SW 1271 (cell line): ENCODE measurements around the gene SPAG16.

Source experiments
- DNase-seq, 2 experiments: peaks; one replicate each; lab custom pipeline; 2025; lab: John Stamatoyannopoulos, UW

The SPAG16 gene

GRCh38 chr2:214174563-214174962 is 890.3 kb downstream of the SPAG16 start:
- no peak for DNase-seq

DNA sequence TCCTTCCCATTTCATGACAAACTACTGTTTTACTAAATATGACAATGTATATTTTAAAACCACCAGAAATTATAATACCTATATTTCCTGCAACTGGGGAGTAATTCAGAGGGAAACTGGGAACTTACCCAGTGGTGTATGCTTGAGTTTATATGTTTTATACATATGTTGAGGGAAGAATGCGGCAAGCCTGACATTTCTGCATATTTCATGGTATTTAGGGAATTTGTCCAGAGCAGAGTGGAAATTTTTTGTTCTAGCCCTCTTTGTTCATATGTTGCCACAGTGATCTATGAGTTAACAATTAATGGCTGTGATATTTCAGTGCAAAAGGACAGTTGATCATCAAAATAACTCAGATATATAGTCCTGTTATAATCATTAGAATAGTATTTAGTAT is 895.8 kb downstream of the SPAG16 start:
- no peak for DNase-seq

DNA sequence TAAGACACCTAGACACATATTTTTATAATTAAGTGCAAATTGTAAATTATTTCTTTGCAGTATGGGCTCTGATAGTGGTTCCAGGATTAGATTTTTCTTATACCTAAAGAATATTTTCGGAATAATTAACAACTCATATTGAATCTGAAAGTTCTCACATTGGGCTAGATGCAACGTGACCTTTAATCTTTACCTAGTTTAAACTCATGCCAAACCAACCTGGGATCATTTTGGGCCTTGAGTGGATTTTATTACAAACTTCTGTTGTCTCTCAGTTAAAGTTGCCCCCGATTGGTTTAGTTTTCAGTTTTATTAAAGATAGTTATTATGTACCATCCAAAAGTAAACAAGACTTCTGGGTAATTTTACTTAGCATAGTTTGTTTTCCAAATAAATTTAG is 896.4 kb downstream of the SPAG16 start:
- no peak for DNase-seq

DNA sequence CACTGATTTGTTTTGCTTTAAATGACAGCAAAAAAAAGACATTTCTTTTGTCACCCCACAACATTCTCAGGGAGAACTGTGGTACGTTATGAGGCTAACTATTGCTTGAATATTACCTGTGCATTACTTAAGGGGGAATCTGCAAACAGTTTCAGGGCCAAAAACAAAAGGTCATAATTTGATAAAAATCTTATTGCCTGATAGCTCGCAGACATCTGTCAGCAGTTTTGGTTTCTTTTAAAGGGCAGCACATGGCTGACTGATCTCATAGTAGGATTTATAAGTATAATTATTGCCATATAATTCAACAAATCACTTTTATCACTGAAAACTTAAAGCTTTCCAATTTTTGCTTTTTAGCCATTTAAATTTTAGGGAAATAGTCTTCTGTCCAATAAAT is 900.2 kb downstream of the SPAG16 start:
- DNase-seq = no peak

DNA sequence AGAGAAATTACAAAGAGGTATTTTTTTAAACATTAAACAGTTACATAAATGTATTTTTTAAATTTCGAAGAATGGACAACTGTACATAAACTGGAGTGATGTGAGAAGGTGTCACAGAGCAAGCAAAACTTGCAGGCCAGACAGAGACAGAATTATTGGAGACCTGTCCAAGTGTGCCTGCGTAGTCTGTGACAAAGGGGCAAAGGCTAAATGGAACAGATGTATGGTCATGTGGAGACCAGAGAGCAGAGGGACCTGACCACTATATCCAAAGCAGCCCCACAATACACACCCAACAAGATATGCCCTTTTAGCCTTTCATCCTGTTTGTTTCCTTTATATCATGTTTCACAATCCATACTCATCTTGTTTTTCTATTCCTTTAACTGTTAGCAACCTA is 901.3 kb downstream of the SPAG16 start:
- DNase-seq = no peak

GRCh38 chr2:214192711-214193110 is 908.4 kb downstream of the SPAG16 start:
- no peak for DNase-seq

DNA sequence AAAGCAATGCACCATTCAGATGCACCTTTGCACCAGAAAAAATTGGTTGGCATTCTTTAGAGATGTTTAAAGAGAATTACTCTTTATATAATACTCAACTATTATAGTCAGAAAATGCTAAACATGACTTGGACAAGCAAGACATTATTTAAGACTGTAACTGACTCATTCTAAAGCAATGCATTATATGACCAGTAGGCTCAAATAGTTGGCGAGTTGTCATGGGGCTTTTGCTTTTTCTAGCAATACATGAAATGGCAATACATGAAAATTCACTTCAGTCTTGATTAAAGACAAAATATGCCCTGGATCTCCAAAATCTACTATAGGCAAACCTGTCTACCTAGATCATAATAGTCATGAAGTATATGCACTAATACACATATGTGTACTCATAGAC is 909.7 kb downstream of the SPAG16 start:
- DNase-seq = no peak

- no peak for DNase-seq
These were observed 912.0 kb downstream of the SPAG16 start for GRCh38 chr2:214196260-214196659.

DNA sequence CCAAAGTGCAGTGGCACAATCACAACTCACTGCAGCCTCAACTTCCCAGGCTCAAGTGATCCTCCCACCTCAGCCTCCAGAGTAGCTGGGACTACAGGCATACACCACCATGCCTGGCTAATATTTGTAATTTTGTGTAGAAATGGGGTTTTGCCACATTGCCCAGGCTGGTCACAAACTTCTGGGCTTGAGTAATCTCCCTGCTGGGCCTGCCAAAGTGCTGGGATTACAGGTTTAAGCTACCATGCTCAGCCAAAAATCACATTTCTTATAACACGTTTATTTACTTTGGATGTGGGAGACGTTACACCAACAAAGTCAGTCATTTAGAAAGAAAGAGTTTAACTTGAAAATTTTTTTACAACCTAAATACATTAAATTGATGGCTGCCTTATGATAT is 917.6 kb downstream of the SPAG16 start:
- no peak for DNase-seq

DNA sequence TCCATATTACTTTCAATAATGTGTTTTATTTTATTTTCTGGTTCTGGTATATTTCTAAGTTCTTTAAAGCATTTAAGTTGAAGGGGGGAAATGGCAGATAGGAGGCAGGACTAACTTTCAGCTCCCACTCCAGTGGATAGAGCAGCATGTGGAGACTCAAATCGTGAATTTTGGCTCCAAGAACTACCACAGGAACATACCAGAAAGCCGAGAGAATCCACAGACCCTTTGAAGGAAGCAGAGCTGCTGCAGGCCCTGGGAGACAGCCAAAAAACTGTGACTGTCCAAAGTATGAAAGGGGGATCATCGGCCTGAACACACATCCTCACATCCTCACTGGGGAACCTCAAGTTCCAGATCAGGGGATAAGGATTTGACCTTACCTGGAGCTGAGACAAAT is 919.0 kb downstream of the SPAG16 start:
- no peak for DNase-seq

DNA sequence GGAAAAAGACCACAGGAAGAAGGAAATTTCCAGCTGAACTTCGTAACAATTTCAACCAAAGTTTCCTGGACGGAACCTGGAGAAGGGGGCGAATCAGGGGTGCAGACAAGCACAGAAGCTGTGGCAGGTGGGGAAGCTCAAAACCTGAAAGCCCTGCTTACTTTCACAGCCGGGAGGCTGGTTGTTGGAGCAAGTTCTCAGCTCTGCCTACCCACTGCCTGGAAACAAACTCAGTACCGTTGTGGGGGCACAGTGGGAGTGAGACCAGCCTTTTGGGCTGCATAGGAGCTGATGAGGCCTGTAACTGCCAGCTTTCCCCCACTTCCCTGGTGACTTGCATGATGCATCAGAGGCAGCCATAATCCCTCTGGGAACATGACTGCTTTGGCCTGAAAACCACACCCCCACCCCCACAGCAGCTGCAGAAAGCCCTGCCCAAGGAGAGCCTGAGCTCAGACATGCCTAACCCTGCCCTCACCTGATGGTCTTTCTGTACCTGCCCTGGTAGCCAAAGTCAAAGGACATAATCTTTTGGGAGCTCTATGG is 919.6 kb downstream of the SPAG16 start:
- DNase-seq = no peak

- DNase-seq = no peak
These were observed 930.8 kb downstream of the SPAG16 start for GRCh38 chr2:214215107-214215506.

- DNase-seq = no peak
These were observed 932.9 kb downstream of the SPAG16 start for GRCh38 chr2:214217136-214217535.

- no peak for DNase-seq
These were observed 933.3 kb downstream of the SPAG16 start for GRCh38 chr2:214217599-214217998.

DNA sequence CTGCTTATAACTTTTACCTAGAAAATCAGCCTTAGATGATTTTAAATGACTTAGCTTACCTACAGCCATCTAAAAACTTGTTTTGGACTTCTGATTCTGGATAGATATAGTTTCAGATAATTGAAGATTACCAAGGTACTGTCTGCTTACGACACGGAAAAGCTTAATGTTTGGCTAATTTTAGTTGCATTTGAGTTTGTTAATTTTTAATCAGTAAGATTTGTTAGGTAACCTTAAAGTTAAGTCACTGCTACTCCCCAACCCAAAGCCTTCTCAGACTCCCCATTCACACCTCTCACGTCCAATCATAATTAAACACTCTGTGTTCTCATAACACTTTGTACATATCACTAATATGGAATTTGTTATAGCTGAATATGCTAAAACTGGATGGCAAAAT is 936.0 kb downstream of the SPAG16 start:
- no peak for DNase-seq

DNA sequence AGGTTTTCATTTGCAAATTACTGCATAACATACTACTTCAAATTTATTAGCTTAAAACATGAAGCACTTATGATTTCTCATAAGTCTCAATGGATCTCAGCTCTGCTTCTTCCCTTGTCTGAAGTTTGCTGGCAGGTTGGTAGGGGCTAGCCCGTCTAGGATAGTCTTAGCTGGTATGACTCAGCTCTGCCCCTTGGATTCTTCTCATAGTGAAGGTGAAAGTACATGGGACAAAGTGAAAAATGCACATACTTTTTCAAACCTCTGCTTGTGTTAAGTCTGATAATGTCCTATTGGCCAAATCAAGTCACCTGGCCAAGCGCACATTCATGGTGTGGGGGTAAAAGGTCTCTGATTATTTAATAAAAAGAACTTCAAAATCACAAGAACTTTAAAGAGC is 941.8 kb downstream of the SPAG16 start:
- DNase-seq = no peak

DNA sequence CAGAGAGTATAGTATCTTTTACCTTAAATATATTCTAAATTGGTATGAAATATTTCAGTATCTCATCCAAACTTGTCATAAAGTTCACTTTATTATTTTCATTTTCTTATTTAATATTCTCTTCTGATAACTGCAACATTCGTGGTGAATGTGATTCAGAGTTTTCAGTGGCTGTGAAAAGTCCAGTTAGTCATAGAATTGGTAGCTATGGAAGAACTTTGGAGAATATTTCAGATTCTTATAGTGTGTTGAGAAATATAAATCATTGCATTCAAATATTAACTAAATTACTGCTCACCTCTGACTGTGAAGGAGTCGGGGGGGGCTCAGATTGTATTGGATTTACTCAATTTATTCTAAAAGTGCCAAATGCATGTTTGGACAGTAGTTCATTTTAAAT is 948.0 kb downstream of the SPAG16 start:
- DNase-seq = no peak

DNA sequence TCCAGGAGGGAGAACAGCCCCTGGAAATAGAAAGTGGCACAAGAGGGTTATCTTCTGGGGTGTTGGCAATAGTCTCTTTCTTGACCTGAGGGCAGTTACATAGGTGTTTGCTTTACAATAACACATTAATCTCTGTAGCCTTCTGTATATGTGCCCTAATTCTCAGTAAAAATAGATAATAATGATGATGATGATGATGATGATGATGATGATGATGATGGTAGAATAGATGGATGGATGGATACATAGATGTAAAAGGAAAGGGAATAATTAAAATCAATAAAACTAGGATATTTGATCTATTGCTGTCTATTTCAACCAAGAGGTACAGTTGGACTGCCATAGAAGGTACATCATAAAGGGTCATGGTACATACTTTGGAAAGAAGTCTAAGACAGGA is 948.9 kb downstream of the SPAG16 start:
- DNase-seq = no peak

GRCh38 chr2:214242797-214243196 is 958.5 kb downstream of the SPAG16 start:
- DNase-seq = no peak

DNA sequence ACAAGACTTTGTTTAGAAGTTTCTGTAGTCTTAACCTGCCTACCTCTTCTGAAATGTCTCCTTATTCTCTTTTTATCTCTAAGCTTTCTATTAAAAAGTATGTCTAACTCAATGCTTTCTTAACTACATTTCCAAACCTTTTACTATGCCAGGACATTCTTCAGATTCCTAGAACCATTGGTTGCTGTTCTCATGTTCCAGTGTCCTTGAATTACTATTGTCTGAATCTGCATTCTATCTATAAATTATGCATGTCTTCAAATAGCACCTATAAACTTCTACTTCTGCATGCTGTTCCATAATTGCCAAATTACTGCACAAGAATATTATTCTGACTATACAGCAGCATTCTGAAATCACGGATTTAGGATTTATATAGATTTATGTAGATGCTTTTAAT is 960.6 kb downstream of the SPAG16 start:
- no peak for DNase-seq

DNA sequence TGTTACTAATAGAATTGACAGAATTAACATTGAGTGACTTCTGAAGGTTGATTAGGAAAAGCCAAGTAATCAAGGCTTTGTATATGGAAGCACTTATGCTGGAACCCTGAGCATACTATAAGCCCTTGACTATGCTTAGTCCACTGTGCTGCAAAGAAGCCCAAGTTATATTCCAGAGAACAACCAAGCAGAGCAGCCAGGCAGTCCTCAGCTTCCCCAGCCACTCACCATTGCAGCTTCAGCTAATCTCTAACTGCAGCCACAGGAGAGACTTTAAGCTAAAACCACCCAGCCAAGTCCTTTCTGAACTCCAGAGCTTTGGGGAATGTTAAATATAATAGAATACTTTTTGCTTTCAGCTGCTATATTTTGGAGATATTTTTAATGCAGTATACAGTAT is 962.2 kb downstream of the SPAG16 start:
- DNase-seq = no peak

DNA sequence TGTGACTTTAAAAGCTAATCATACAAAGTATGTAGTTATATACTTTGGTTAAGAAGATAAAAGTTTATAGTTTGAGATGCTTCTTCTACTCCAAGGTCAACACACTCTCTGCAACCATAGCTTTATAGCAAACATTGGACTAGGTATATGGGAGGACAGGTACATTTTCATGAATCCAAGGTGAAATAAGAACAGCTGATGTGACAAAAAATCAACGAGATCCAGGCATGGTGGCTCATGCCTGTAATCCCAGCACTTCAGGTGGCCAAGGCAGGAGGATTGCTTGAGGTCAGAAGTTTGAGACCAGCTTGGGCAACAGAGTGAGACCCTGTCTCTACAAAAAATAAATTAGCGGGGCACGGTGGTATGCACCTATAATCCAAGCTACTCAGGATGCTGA is 963.3 kb downstream of the SPAG16 start:
- no peak for DNase-seq

DNA sequence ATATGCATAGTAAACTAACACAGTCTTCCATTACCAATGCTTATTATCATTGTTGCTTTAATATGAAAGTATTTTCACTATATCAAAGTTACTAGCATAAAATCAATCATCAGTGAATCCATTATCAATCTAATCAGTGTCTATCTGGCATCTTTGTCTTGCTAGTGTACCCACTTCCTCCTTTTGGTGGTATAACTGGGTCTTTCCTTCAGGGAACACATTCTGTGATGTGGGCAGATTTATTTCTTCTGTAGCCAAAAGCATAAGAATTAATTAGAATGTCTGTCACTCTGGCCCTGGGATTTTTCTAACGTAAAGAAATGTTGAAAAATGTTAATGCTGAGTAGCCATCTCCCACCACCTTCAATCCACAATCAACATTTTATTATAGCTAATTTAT is 970.8 kb downstream of the SPAG16 start:
- DNase-seq = no peak

GRCh38 chr2:214261683-214262082 is 977.4 kb downstream of the SPAG16 start:
- DNase-seq = no peak

- no peak for DNase-seq
These were observed 979.9 kb downstream of the SPAG16 start for GRCh38 chr2:214264171-214264570.
